HEK293 (cell line): Measurements from ENCODE around the gene EDEM2.

Experiments
- CTCF ChIA-PET: fragments of 350-600 bp; formaldehyde crosslinking; extraction: SDS; loops from one replicate; lab custom pipeline; 2021; ENCODE audit warnings: antibody characterized with exemption; lab: Yijun Ruan, JAX
- POLR2A ChIA-PET: fragments of 300-600 bp; formaldehyde crosslinking; extraction: SDS; loops from one replicate; lab custom pipeline; 2020; ENCODE audit warnings: antibody characterized with exemption, inconsistent platforms; lab: Yijun Ruan, JAX
- H3K27ac ChIP-seq: fragments of 200-500 bp; sonication (Bioruptor generic); 2 replicates; pipeline ENCODE4 v1.5.1; 2014; ENCODE audit warnings: low read depth, low read length, control low read depth, inconsistent platforms; ENCODE audit errors: extremely low read depth
- H3K36me3 ChIP-seq, 2 experiments: fragments of 200-500 bp in 1 of 2; sonication (Bioruptor generic) in 1 of 2; 1 replicate in 1 of 2; 2 replicates in 1 of 2; pipeline ENCODE4 v1.5.1; 2014 to 2017; ENCODE audit warnings: inconsistent platforms in 2 of 2, low read length in 2 of 2; ENCODE audit not compliant: control insufficient read depth in 2 of 2, insufficient read depth in 1 of 2
- H3K4me1 ChIP-seq: fragments of 200-500 bp; sonication (Bioruptor generic); 2 replicates; pipeline ENCODE4 v1.5.1; 2014; ENCODE audit warnings: mild to moderate bottlenecking, low read length, inconsistent platforms; ENCODE audit not compliant: control insufficient read depth, insufficient read depth
- H3K4me3 ChIP-seq: 2 replicates; pipeline ENCODE4 v1.5.1; 2011; ENCODE audit warnings: low read depth, mild to moderate bottlenecking, control low read depth, low read length, moderate library complexity
- H3K9me3 ChIP-seq: fragments of 200-500 bp; sonication (Bioruptor generic); 2 replicates; pipeline ENCODE4 v1.5.1; 2014; ENCODE audit warnings: low read depth, low read length, inconsistent platforms; ENCODE audit not compliant: control insufficient read depth, insufficient read depth
- BCL11A ChIP-seq: fragments of 450-650 bp; formaldehyde crosslinking; IDR thresholded peaks from 2 replicates; pipeline ENCODE4 v1.5.1; 2016; ENCODE audit warnings: low read depth, missing biosample characterization, missing genetic modification characterization
- GLIS2 ChIP-seq: fragments of 450-650 bp; formaldehyde crosslinking; IDR thresholded peaks from 2 replicates; pipeline ENCODE4 v1.5.1; 2016; ENCODE audit warnings: missing biosample characterization, missing genetic modification characterization
- INSM2 ChIP-seq: fragments of 450-650 bp; formaldehyde crosslinking; IDR thresholded peaks from 2 replicates; pipeline ENCODE4 v1.5.1; 2016; ENCODE audit warnings: missing biosample characterization, missing genetic modification characterization
- KLF16 ChIP-seq: fragments of 450-650 bp; formaldehyde crosslinking; IDR thresholded peaks from 2 replicates; pipeline ENCODE4 v1.5.1; 2017; ENCODE audit warnings: missing biosample characterization, missing genetic modification characterization
- OSR2 ChIP-seq: fragments of 450-650 bp; formaldehyde crosslinking; IDR thresholded peaks from 2 replicates; pipeline ENCODE4 v1.5.1; 2016; ENCODE audit warnings: missing biosample characterization, missing genetic modification characterization
- OVOL3 ChIP-seq: fragments of 450-650 bp; formaldehyde crosslinking; IDR thresholded peaks from 2 replicates; pipeline ENCODE4 v1.5.1; 2016; ENCODE audit warnings: missing biosample characterization, missing genetic modification characterization
- PRDM1 ChIP-seq: fragments of 450-650 bp; formaldehyde crosslinking; IDR thresholded peaks from 2 replicates; pipeline ENCODE4; 2016; ENCODE audit warnings: missing biosample characterization, missing genetic modification characterization
- PRDM6 ChIP-seq: fragments of 450-650 bp; formaldehyde crosslinking; IDR thresholded peaks from 2 replicates; pipeline ENCODE4 v1.5.1; 2017; ENCODE audit warnings: missing biosample characterization, missing genetic modification characterization
- RBAK ChIP-seq: fragments of 450-650 bp; formaldehyde crosslinking; IDR thresholded peaks from 2 replicates; pipeline ENCODE4 v1.5.1; 2016; ENCODE audit warnings: missing biosample characterization, missing genetic modification characterization
- SCRT2 ChIP-seq: fragments of 450-650 bp; formaldehyde crosslinking; IDR thresholded peaks from 2 replicates; pipeline ENCODE4 v1.5.1; 2016; ENCODE audit warnings: missing biosample characterization, missing genetic modification characterization
- SP7 ChIP-seq: fragments of 450-650 bp; formaldehyde crosslinking; IDR thresholded peaks from 2 replicates; pipeline ENCODE4 v1.5.1; 2016; ENCODE audit warnings: missing biosample characterization, missing genetic modification characterization
- ZBTB44 ChIP-seq: fragments of 450-650 bp; IDR thresholded peaks from 2 replicates; pipeline ENCODE4 v1.5.1; 2018; ENCODE audit warnings: missing biosample characterization, mild to moderate bottlenecking, missing genetic modification characterization
- ZNF10 ChIP-seq: fragments of 450-650 bp; formaldehyde crosslinking; IDR thresholded peaks from 2 replicates; pipeline ENCODE4 v1.5.1; 2017; ENCODE audit warnings: missing biosample characterization, missing genetic modification characterization
- ZNF121 ChIP-seq: fragments of 450-650 bp; formaldehyde crosslinking; IDR thresholded peaks from 2 replicates; pipeline ENCODE4 v1.5.1; 2016; ENCODE audit warnings: missing biosample characterization, missing genetic modification characterization
- ZNF132 ChIP-seq: fragments of 450-650 bp; formaldehyde crosslinking; IDR thresholded peaks from 2 replicates; pipeline ENCODE4 v1.5.1; 2017; ENCODE audit warnings: missing biosample characterization, missing genetic modification characterization, borderline replicate concordance
- ZNF488 ChIP-seq: fragments of 450-650 bp; formaldehyde crosslinking; IDR thresholded peaks from 2 replicates; pipeline ENCODE4 v1.5.1; 2016; ENCODE audit warnings: missing biosample characterization, missing genetic modification characterization
- ZNF501 ChIP-seq: fragments of 450-650 bp; formaldehyde crosslinking; IDR thresholded peaks from 2 replicates; pipeline ENCODE4 v1.5.1; 2016; ENCODE audit warnings: missing biosample characterization, missing genetic modification characterization
- ZNF555 ChIP-seq: fragments of 450-650 bp; formaldehyde crosslinking; conservative IDR thresholded peaks from 2 replicates; pipeline ENCODE4 v1.5.1; 2017; ENCODE audit warnings: missing biosample characterization, mild to moderate bottlenecking, missing genetic modification characterization, inconsistent platforms
- ZNF596 ChIP-seq: fragments of 450-650 bp; IDR thresholded peaks from 2 replicates; pipeline ENCODE4 v1.5.0; 2018; ENCODE audit warnings: missing biosample characterization, mild to moderate bottlenecking, missing genetic modification characterization, moderate library complexity
- ZNF658 ChIP-seq: fragments of 450-650 bp; formaldehyde crosslinking; IDR thresholded peaks from 2 replicates; pipeline ENCODE4; 2016; ENCODE audit warnings: missing biosample characterization, missing genetic modification characterization
- ZNF664 ChIP-seq: fragments of 450-650 bp; formaldehyde crosslinking; IDR thresholded peaks from 2 replicates; pipeline ENCODE4 v1.5.1; 2016; ENCODE audit warnings: missing biosample characterization, missing genetic modification characterization
- ZXDB ChIP-seq: fragments of 450-650 bp; formaldehyde crosslinking; IDR thresholded peaks from 2 replicates; pipeline ENCODE4 v1.5.1; 2016; ENCODE audit warnings: missing biosample characterization, missing genetic modification characterization

The EDEM2 gene

DNA sequence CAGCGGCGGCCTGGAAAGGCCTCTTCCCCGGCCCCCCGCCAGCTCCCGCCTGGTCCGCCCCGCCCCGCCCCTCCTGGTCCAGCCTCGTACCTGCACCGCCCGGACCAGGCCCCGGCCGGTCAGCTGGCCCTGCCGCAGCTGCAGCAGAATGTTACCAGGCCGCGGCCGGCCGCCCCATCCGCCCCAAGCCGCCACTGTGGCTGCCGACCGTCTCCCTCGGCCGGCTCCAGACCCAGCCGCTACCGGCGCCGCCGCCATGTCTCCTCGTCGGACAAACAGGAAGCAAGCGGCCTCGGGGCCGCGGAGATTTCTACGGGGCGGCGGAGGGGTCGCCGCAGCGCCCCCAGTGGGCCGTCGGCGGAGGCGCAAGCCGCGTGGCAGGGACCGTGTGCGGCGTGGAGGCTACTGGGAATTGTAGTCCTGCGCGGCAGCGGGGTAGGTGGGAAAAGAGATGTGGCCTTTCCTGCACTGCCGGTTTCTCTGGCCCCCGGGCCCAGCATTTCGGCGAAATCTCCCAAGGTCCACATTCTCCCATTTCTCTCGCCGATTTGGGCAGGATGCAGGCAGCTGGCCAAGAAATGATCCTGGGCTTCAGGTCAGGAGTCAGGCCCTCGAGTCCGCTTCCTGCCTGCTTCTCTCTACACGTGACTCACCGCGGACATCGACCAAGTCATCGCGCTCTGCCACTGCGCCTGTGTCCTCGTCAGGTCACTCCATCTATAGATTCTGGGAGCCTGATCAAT is 54.4 kb downstream of the EDEM2 start, which contains the start of gene TRPC4AP (continued):
- TF ChIP-seq ZNF555 (tag by site-specific recombination) (no peak), ZNF658 (tag by site-specific recombination) (no peak)
- TF ChIP-seq, all 188 proteins: peak for 52

- Histone ChIP-seq H3K36me3 (no peaks in the 10 kb centered on the region; a peak in 1 of 3 replicates), H3K4me1 (peaks cover 15% of the 10 kb centered on the region), H3K9me3 (no peaks in the 10 kb centered on the region), H3K4me3 (peak overlapping the region; percentile 98), H3K27ac (peak overlapping the region; percentile 77)
- ChIA-PET POLR2A (interaction anchor here (0.6 to 0.7 kb wide), 3 partner anchors 12 to 216 kb away, joined by 3 read pairs; partner anchors contain the start of genes ACSS2 and EDEM2), CTCF (interaction anchor here (0.6 to 1.2 kb wide), 5 partner anchors 14 to 220 kb away, joined by 3 to 6 read pairs (median 3); partner anchors contain the start of gene GGT7)
- TF ChIP-seq PRDM1 (peak; percentile 71), ZNF121 (tag by site-specific recombination) (peak; percentile 95), KLF16 (tag by site-specific recombination) (no peak), ZNF501 (tag by site-specific recombination) (no peak), GLIS2 (tag by site-specific recombination) (0 out of 2 replicates have a peak, but pooled peaks have one; percentile 64)
Measured at GRCh38 chr20:35091816-35092523, 55.2 kb downstream of the EDEM2 start.

- Histone ChIP-seq H3K27ac (no peak overlapping the region), H3K36me3 (no peaks in the 10 kb centered on the region; a peak in 1 of 3 replicates), H3K4me1 (peaks cover 17% of the 10 kb centered on the region), H3K4me3 (no peak overlapping the region), H3K9me3 (no peaks in the 10 kb centered on the region)
- ChIA-PET POLR2A (interaction anchor here (1.1 kb wide), 1 partner anchor 16 kb away, joined by 4 read pairs; no protein-coding TSS in a partner anchor), CTCF (interaction anchor here (0.6 kb wide), 1 partner anchor 218 kb away, joined by 3 read pairs; no protein-coding TSS in a partner anchor)
- peak; percentile 88 for TF ChIP-seq PRDM6 (tag by site-specific recombination)
- TF ChIP-seq ZNF596 (tag by site-specific recombination): no peak
- no peak for TF ChIP-seq ZNF488
- no peak for TF ChIP-seq ZNF10 (tag by site-specific recombination)
- TF ChIP-seq ZNF132 (tag by site-specific recombination): no peak
- peak; percentile 58; the same call in 1 of the 2 replicates for TF ChIP-seq INSM2 (tag by site-specific recombination)
- 0 out of 2 replicates have a peak, but pooled peaks have one; percentile 32 for TF ChIP-seq ZXDB (tag by site-specific recombination)
- TF ChIP-seq ZNF664: peak; percentile 70; the same call in 1 of the 2 replicates
- 0 out of 2 replicates have a peak, but pooled peaks have one; percentile 4 for TF ChIP-seq ZBTB44 (tag by site-specific recombination)
- TF ChIP-seq OSR2 (tag by site-specific recombination): peak; percentile 79
- TF ChIP-seq OVOL3 (tag by site-specific recombination): peak; percentile 47
- 0 out of 2 replicates have a peak, but pooled peaks have one; percentile 11 for TF ChIP-seq BCL11A (tag by site-specific recombination)
- no peak for TF ChIP-seq SCRT2 (tag by site-specific recombination)
- TF ChIP-seq RBAK (tag by site-specific recombination): no peak
- peak; percentile 78 for TF ChIP-seq SP7
Measured at GRCh38 chr20:35088231-35089145, 58.6 kb downstream of the EDEM2 start.
